H1 (cell line): ENCODE results near the gene CCL5. TPM values are rescaled to one million over a fixed set of nuclear protein-coding genes. Genes with fewer than 3 reads are reported as not detected.

Experiments
- CBX5 ChIP-seq: fragments of 300-800, 300-1000 bp; sonication (generic); IDR thresholded peaks from 2 replicates; pipeline ENCODE4 v1.7.1; 2016; ENCODE audit warnings: antibody characterized with exemption, low read length, low read depth
- ZNF274 ChIP-seq: IDR thresholded peaks from 2 replicates; pipeline ENCODE4 v1.7.0; 2012; ENCODE audit warnings: low read length, borderline replicate concordance; ENCODE audit errors: extremely low read depth
- polyA plus RNA-seq, 7 experiments: library from polyadenylated mRNA; depleted of rRNA in 3 of 7; stranded (reverse) in 5 of 7; unstranded in 2 of 7; fragments of >200 nt in 5 of 7; fragments of 200-250 nt in 2 of 7; gene quantifications; 1 replicate in 5 of 7; 2 replicates in 1 of 7; 4 replicates in 1 of 7; pipeline versions ENCODE4 v1.2.1 to v1.2.3, GENCODE V29; 2011 to 2013; ENCODE audit warnings: missing spikeins in 2 of 7, mixed read lengths in 2 of 7
- total RNA-seq: library from RNA; stranded (reverse); fragmentation: NEBNext Ultra II Directional; extraction: Animal tissue kit (Norgen Biotek cat#: 25700); gene quantifications from 2 replicates; pipeline ENCODE4 v1.2.1, GENCODE V29; 2021

The CCL5 gene
- total and polyA plus RNA-seq, 2 of the 8 experiments (the other 6 are each of a cell fraction or from before 2014, with no cell fraction given), result not detected

DNA sequence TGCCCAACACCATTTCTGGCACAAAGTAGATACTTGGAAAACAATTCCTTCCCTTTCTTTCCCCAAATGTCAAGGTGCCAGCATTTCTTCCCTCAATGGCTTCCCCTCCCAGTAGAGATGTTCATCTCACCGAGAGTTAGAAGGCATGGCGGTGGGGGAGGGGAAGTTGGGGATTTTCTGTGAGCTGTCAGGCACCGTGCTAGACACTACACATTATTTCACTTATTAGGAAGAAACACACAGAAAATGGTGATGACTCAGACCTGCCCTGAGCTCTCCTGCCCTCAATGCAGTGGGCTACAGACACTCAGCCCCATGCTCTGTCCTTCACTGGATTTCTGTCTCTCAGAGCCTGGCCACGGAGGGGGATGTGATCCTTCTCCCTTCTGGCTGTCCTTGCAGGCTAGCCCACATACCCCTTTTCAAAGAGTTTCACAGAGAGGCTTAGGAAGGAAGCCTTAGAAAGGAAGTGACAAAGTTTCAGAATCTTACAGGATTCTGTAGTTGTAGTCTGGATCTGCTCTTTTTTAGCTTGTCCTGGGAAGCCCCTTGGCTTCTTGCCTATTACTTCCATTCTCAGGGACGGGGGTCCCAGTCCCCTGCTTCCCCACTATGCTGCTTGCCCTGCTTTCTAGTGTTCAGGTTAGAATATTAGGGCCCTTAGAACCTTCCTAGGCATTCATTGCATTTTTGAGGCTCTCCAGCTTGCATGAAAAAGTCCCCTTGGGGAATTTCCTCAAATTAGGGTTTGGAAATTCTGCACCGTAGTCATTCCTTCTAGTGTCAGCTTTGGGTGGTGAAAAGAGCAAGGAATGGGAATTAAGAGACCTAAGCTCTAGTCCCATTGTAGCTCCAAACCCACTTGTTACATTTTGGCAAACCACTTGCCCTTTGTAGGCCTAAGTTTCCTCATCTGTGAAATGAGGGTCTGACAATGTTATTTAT is 12.2 kb upstream of the CCL5 start (continued):
- no peak for TF ChIP-seq CBX5
- TF ChIP-seq ZNF274, result no peak
